ENCODE measurements around the gene RABL6.

GRCh38 chr9:136762221-136762691, 45.5 kb upstream of the RABL6 start:
- TF ChIP-seq TAF1 (IDR thresholded peaks at IDR 0.05; ENCODE audit: borderline replicate concordance, insufficient read depth, low read length): no peak
- TF ChIP-seq SIN3A (IDR thresholded peaks at IDR 0.05; ENCODE audit: borderline replicate concordance, insufficient read depth, low read length): no peak

Measured in PFSK-1 (cell line).